Hippocampal formation (tissue), 2 donors: ENCODE results near the gene ID3.
A peak's percentile ranks its signal among the peaks of the same experiment; 100 is the strongest.
"Not testable (repeated sequence)": the region's sequence is repeated elsewhere in the genome, so short reads cannot be mapped to it uniquely, and the experiment has no call there.

Source experiments
- DNase-seq, 2 donors: peaks; one replicate each; lab custom pipeline; 2025; lab: John Stamatoyannopoulos, UW

Gene ID3

GRCh38 chr1:23588749-23589548, 29.6 kb upstream of the ID3 start:
- no peak for DNase-seq

GRCh38 chr1:23585321-23586022, 26.2 kb upstream of the ID3 start:
- no peak for DNase-seq

- not testable (repeated sequence) for DNase-seq
Observed at GRCh38 chr1:23583727-23584126, 24.4 kb upstream of the ID3 start.

GRCh38 chr1:23582820-23583219, 23.5 kb upstream of the ID3 start:
- no peak for DNase-seq

- DNase-seq: peak in 1 of 2 donors; percentile 32
Observed at GRCh38 chr1:23581219-23581618, 21.9 kb upstream of the ID3 start.

DNA sequence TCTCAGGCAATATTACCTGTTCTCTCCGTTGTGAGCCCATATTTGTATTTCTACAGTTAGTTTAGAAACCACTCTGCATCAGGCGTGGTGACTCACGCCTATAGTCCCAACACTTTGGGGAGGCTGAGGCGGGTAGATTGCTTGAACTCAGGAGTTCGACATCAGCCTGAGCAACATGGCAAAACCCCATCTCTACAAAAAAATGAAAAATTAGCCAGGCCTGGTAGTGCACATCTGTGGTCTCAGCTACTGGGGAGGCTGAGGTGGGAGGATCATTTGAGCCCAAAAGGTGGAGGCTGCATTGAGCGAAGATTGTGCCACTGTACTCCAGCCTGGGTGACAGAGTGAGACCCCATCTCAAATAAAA, 19.7 kb upstream of the ID3 start:
- DNase-seq: no peak

DNA sequence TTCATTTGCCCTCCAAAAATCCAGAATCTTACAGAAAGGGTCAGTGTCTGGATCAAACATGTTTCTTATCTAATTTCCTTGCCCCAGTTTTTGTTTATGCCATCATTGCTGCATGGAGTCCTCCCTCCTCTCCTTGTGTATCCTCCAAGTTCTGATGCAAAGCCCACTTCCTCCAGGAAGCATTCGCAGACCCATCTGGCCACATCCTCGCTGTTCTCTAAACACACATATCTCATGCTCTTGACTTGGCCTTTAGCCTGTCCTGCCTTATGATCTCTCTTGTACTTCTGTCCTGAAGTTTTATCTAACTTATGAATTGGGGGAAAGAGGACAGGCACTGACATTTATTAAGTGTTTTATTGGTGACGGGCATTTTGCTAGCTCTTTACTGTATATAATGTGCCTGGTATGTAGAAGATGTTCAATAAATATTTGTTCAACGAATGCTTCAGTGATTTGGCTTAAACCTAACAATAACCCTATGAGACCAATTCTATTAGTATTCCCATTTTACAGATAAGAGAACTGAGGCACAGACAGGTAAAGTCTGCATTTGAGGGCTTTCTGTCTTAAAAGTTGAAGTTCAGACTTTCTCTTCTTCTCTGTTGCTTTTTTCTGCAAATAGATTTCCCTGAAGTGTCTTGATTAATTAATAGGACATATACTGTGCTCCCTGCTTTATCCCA, 19.2 kb upstream of the ID3 start:
- no peak for DNase-seq

DNA sequence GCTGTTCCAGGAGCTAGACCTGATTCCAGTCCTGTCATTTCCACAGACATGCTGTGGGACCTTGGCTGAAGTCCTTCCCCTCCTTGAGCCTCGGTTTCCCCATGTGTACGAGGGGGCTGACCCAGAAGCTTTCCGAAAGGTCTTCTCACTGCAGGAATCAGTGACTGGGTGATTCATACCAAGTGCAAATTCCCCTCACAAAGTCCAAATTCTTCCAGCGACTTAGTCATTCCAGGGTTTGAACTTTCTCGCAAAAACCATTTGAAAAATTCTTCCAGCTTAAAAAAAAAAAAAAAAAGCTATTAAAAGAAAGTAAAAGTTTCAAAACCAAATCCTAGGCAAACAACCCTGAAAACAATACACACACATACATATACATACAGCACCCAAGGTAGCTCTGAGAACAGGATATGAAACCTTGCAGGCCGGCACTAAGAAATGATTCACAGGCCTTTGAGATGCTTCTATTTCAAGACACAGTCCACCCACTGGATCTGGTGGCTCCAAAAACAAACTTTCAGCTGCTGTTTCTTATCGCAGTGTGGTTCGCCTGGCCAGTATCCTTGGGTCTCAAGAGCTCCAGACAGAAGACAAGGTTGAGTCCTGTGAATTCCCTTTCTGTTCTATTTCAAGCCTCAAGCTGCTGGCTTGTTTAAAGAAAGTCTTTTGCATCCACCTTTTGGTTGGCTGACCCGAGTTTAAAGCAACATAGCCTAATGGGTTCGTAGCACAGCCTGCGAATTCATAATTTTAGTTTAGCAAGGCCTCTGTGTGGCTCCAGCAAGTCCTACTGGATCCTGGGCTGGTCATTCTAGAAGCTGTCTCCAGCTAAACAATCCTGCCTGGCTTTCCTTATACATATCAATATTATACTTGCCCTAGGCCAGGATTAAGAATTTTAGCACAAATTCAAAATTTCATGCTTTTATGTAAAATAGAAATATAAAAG, 18.0 kb upstream of the ID3 start:
- DNase-seq: no peak

GRCh38 chr1:23576338-23577055, 17.2 kb upstream of the ID3 start:
- DNase-seq: no peak

DNA sequence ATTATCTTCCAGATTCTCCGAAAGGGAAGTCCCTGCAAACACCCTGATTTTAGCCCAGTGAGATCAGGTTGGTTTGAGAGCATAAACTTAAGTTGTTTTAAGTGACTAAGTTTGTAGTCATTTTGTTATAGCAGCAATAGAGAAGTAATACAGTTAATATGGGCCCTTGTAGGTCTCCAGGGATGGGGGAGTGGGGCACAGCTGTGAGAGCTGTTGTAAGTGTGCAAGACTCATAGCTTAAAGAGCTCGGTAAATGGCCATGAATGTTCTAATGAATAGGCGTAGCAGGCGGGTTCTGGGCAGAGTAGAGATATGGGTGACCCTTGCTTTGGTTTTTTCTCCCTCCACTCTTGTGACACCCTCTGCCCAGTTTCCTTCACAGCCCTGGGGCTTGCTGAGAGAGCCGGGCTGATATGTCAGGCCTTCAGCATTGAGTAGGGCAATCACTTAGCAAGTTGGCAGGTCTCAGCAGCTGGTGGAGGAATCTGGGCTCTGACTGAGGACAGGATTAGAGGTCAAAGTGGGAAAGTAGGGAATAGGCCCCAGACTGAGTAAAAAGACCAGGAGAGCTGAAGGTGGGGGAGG, 16.0 kb upstream of the ID3 start:
- DNase-seq: no peak

- DNase-seq: no peak
Observed at GRCh38 chr1:23574265-23574754, 15.0 kb upstream of the ID3 start.

GRCh38 chr1:23573574-23574182, 14.4 kb upstream of the ID3 start:
- no peak for DNase-seq

DNA sequence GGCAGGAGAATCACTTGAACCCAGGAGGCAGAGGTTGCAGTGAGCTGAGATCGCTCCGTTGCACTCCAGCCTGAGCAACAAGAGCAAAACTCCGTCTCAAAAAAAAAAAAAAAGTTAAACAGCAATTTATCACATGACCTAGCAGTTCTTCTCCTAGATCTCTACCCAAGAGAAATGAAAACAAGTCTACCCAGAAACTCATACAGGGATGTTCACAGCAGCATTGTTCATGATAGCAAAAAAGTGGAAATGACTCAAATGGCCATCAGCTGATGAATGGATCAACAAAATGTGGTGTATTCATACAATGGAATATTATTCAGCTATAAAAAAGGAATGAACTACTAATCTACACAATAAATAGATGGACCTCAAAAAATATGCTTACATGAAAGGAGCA, 12.2 kb upstream of the ID3 start:
- DNase-seq: no peak

DNA sequence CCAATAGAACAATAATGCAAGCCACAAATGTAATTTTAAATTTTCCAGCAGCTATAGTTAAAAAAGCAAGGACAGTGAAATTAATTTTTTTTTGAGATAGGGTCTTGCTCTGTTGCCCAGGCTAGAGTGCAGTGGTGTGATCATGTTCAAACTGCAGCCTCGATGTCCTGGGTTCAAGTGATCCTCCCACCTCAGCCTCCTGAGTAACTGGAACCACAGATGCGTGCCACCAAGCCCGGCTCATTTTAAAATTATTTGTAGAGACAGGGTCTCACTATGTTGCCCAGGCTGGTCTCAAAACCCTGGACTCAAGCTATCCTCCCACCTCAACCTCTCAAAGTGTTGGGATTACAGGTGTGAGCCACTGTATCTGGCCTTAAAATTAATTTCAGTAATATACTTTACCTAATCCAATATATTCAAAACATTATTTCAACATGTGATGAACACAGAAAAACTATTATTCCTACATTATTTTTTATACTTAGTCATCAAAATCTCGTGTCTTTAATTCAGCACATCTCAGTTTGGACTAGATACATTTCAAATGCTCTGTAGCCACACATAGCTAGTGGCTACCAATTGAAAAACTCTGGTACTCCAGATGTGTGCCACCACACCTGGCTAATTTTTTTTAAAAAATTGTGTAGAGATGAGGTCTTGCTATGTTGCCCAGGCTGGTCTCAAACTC, 10.8 kb upstream of the ID3 start:
- DNase-seq: no peak

- DNase-seq: no peak
Observed at GRCh38 chr1:23568608-23569383, 9.5 kb upstream of the ID3 start.

- DNase-seq: peak; percentile 60 to 63
Observed at GRCh38 chr1:23567996-23568607, 8.8 kb upstream of the ID3 start.

GRCh38 chr1:23567629-23567995, 8.3 kb upstream of the ID3 start:
- no peak for DNase-seq

DNA sequence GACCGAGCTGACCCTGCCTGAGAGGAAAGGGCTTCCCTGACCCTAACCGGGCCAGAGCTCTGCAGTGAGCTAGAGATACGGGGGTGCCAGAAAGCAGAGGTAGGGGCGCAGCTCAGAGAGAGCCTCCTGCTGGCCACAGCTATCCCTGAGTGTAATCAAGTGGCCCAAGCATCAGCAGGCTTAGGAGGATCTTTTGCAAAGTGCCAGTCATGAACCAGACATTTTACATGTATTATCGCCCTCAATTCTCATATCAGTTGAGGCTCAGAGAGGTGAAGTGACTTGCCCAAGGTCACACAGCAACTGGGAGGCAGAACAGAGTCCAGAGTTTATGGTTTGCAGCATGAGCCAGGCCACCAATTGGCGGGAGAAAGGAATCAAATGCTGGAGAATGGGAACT, 7.0 kb upstream of the ID3 start:
- no peak for DNase-seq
